Stimulated activated CD4-positive, alpha-beta T cell treated with anti-CD3 and anti-CD28 coated beads, Interleukin-15, amount 100 ng/mL, for 1 hour (primary cell): ENCODE measurements around the gene NUP50.

ENCODE experiments used
- DNase-seq, 2 donors: peaks; one replicate each; pipeline ENCODE4 v3.0.0-alpha.2; 2020; ENCODE audit warnings: low read depth in 1 of 2, low spot score in 1 of 2

Gene NUP50

GRCh38 chr22:45208696-45208992, 44.9 kb downstream of the NUP50 start:
- no peak for DNase-seq

DNA sequence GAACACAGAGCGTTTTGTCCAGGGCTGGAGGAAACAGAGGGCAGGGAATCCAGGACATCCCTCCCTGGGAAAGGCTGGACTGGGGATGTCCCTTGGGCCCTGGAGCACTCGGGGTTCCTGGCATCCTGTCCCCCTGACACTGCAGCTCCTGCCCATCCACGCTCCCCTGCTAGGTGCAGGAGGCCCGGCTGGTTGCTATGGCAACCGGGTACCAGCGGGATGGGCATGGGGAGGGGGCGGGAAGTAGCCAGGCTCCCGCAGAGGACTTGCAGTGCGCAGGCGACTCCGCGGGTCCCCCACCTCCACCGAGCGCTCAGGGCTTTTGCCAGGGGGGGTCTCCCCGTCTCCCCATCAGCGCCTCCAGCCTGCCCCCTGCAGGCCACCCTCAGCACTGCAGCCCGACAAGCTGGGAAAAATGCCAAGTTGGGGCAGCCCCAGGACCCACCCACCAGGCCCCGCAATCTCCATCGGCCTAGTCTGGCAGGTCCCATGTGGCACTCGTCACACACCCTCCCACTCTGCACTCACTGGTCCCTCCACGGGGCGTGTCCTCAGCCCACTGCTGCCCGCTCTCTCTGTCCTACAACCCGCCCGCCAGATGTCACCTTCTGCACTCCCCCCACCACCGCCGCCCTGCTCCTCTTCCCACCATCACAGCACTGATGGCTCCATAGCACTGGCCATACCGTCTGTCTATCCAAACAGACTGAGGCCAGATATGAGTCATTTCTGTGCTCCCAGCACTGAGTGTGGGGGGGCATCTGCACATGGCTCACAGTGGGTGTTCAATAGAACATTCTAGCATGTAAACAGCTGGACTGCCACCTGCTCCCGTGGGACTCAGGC, 45.5 kb downstream of the NUP50 start:
- peak in 1 of 2 donors; percentile 11 for DNase-seq

DNA sequence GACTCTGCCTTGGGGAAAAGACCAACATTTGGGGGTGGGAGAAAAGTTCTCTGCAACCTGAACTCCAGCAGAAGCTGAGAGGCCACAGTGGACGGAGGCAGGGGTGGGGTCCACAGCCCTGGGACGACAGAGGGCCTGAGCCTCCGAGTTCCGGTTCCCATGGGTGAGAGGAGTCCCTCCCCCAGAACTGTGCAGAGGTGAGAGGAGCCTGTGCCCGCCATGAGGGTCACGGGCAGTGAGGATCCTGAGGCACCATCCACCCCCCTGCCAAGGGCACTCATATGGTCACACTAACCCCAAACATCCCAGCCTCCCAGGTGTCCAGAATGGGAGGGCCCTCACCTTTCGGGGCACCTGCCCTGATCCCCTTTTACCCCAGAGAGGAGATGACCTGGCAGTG, 46.4 kb downstream of the NUP50 start:
- DNase-seq = no peak

DNA sequence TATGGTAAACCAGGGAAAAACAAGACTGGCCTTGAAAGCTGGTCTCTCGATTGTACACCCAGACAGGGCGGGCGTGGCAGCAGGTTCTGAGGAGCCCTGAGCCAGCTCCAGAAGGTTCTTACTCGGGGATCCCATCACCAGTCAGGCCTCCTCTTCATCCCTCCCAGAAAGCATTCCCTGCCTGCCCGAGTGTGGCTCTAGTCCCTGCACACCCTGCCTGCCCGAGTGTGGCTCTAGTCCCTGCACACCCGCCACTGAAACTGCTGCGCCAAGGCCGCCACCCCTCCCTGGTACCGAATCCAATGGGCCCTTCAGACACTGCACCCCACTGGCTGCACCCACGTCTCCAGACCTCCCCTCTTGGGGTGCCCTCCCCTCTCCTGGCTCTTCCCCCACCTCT, 46.9 kb downstream of the NUP50 start:
- no peak for DNase-seq

DNA sequence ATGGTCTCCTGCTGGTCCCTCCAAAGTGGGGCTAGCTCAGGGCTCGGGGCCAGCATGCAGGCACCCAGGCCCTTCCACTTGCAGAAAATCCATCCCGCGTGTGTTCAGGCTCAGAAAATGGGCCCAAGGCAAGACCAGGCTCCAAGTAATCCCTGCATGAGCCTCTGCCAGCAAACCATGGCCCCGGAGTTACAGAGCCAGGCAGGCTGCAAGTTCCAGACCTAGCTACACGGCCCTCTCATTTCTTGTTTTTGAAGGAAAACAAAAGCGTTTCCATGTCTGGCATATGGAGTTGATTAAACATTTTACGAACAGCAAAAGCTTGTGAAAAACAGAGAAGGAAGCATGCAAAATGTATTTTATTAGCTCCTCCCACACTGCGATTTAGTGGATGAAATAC, 47.3 kb downstream of the NUP50 start:
- no peak for DNase-seq

- DNase-seq = no peak
Observed at GRCh38 chr22:45211435-45211834, 47.7 kb downstream of the NUP50 start.

DNA sequence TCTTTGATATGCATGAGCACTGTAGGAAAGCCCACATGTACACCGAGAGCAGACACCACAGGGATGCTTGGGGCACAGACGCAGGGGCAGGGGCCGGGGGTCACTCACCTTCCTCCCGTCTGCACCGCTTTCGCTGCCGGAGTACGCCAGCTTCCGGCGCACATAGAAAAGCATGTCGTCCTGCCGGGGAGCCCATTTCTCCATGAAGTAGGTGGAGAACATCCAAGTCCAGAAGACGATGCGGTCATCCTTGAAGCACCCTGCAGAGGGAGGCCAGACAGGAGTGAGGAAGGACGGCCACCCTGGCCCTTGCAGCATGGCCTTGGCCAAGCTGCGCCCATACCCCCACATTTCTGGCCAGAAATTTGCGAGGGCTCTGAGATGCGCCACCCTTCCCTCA, 48.1 kb downstream of the NUP50 start:
- no peak for DNase-seq

- no peak for DNase-seq
Observed at GRCh38 chr22:45212306-45212709, 48.6 kb downstream of the NUP50 start.

GRCh38 chr22:45212992-45213751, 49.4 kb downstream of the NUP50 start:
- DNase-seq = no peak

- DNase-seq = no peak
Observed at GRCh38 chr22:45216133-45217003, 52.6 kb downstream of the NUP50 start.

DNA sequence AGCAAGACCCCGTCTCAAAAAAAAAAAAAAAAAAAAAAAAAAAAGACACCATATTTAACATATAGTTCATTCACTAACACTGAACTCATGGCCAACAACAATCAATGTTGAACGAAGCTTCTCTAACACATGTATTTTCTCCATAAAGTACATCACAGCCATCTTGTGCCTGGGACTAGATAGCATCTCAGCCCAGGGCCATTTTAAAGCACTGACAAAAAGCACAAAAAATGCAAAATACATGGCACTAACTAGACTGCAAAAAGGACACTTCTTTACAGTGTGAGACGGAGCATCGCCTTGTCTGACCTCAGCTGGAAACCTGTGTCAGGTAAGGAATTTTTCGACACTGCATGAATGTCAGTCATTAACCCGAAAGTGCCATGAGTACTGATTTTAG, 53.6 kb downstream of the NUP50 start:
- no peak for DNase-seq

DNA sequence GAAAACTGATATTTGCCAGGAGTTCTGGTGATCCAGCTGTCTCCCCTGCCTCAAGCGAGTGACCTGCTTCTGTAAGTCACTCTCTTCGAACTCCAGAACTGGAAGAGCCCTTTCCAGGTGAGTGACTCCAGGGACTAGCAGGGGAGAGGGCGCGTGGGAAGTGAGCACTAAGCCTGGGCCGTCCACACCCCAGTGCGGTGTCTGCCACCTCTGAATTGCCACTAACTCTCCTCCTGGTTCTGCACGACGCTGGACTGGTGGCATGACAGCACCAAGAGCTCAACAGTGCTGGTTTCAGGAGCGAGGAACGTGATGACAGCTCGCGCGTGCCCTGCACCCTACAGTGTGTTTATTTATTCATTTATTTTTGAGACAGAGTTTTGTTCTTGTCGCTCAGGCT, 54.1 kb downstream of the NUP50 start:
- no peak for DNase-seq

- DNase-seq = no peak
Observed at GRCh38 chr22:45218976-45219375, 55.3 kb downstream of the NUP50 start.

DNA sequence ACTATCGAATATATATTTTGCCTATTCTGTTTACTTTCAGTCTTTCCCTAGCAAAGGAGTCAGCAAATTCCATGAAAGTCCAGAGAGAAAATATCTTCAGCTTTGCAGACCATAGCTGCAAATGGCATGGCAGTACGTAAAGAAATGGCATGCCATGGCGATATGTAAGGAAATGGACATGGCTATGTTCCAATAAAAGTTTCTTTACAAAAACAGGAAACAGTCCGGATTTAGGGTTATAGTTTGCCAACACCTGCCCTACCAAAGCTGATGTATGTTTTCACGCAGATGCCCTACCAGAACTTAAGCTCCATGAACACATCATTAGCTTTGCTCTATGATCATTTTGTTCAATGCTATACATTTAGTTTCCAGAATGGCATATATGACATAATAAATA, 57.5 kb downstream of the NUP50 start:
- DNase-seq = no peak

- no peak for DNase-seq
Observed at GRCh38 chr22:45223304-45224117, 59.8 kb downstream of the NUP50 start.

DNA sequence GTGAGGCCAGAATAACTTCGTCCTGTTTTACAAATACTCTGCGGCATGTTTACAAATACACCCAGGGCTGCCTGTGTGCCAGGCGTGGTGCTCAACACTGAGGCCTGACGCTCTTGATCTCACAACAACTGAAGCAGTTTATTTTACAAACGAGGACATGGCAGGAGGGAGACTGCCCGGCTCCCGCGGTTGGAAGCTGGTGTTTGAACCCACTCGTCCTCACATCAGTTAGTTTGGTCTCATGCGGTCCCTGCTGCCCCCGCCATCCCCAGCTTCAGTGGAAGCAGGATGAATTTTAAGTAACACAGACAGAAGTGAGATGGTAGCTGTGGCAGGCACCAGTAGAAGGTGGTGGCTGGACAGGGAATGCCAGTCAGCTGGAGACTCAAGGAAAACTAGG, 60.6 kb downstream of the NUP50 start:
- DNase-seq = no peak

- no peak for DNase-seq
Observed at GRCh38 chr22:45224988-45225731, 61.4 kb downstream of the NUP50 start.

- DNase-seq = no peak
Observed at GRCh38 chr22:45225732-45226502, 62.2 kb downstream of the NUP50 start.

DNA sequence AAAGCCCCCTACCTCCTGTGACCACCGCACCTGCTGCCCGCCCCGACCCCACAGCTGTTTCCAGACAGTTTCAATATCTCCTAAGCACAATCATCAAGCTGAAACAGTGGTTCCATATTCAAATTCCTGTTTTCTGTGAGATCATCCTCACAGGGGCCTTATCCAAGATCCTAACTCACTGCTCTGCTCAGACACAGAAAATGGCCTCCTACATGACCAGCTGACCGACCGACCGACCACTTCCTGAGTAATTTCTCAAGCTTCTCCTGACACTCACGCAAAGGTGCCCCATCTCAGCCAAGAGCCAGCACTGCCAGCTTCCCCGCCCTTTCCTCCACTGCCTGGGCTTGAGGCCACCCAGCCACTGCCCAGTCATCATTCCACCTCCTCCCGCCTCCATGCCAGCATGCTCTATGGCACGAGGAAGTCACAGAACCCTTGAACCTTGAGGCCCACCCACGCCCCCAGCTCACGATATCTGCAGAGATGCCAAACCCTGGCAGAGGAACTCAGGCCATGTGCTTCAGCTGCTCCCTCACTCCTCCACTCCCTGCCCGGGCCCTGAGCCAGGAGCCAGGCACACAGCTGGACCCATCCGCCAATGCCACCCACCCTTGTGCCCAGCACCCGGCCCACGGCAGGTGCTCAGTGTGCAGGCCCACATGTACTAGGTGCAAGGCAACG, 62.9 kb downstream of the NUP50 start:
- DNase-seq = no peak
